NCI-H524 treated with DMSO at 0.1 percent for 48 hours (cell line): Measurements from ENCODE around the gene C17orf100.

Experiments
- DNase-seq: peaks from one replicate; lab custom pipeline; 2025; lab: John Stamatoyannopoulos, UW

Gene C17orf100

DNA sequence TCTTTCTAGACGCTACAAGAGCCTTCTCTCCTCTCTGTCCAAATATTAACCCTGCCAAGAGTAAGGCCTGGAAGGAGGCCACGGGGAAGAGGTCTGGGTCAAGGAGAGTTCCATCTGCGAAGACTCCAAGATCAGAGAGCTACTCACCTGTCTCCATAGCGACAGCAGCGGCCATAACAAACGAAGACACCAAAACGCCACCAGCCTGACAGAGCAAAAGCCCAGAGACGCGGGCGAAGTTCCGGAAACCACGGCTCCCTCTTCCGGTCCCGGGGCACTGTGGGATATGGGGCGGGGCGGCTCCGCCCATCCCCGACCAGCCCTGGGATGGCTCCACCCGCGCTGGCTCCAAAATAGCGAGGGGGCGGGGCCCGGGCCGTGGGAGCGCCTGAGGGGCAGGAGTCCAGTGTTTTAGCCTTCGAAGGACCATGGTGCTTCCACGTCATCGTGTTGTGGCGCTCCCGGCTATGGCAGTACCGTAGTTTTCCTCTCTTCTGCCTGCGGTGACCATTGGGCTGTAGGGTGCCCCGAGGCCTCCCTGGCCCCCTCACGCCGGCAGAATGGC, at the start of gene C17orf100, which contains the start of gene MED31:
Gene C17orf100 (plus strand): TSS at position 409 of the 565 bp plus-strand sequence. CDS start 152 bp downstream, at position 561.
Gene MED31 (minus strand): TSS at position 252 of the 565 bp plus-strand sequence. CDS start 77 bp downstream, at position 175.
- peak; percentile 72 for DNase-seq

DNA sequence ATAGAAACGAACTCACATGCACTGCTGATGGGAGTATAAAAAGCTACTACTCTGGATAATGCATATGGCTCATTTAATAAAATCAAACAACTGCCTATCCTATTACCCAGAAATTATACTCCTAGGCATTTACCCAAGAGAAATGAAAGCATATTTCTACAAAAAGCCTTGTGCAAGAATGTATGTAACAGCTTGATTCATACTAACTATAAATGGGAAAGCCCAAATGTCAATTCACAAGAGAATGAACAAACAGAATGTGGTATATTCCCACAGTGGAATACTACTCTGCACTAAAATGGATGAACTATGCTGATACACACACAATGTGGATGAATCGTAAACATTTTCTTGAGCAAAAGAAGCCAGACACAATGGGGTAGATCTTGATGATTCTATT, 49.4 kb upstream of the C17orf100 start:
- DNase-seq: no peak

DNA sequence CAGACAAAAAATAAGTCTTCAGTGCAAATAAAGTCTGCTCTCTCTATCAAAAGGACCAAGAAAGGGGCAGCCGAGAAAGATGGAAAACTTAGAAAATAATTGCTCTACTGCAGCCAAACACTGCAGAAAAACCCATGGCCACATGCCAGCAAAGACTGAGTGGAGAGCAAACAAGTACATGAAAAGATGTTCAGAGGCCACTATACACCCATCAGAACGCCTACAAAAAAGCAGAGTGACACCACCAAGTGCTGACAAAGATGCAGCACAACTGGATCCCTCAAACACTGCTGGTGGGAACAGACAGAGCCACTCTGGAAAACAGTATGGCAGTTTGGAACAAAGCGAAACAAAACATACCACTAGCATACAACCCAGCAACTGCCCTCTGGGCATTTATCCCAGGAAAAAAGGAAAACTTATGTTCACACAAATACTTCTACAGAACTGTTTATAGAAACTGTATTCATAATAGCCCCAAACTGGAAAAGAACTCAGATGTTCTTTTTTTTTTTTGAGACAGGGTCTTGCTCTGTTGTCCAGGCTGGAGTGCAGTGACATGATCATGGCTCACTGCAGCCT, 47.7 kb upstream of the C17orf100 start:
- DNase-seq: no peak

DNA sequence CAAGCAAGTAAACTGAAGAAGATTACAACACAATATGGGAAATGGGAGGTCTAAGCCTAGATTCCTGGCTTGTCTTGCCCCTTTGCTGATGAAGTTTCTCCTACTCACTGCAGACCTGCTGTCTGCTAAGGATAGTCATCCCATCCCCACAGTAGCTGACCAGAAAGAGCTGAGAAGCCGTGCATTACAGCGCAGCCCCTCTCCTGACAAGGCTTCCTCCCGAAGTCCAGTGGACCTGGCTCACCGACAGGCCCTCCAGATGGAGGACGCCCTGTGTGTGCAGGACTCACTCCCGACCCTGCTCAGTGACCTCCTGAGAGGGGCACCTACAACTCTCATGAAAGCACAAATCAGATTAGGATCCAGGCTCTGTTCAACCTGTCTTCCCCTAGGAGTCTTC, 46.4 kb upstream of the C17orf100 start:
- DNase-seq: no peak

DNA sequence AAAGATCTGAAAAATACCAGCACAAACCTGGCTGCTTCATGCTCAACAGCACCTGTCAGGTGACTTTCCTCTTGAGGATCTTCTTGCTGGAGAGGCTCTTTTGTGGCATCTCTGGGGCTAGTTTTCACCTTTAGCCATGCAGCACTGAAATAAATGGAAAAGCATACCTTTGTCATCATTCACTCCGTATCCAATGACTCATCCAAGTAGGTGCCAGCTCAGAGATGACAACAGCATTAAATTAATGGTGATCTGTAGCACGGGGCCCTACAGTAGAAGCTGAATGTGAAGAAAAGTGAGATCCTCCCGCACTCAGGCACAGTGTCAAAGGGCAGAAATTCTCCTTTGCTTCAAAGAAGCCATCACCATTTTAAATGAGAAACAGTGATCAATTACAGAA, 43.2 kb upstream of the C17orf100 start:
- no peak for DNase-seq

DNA sequence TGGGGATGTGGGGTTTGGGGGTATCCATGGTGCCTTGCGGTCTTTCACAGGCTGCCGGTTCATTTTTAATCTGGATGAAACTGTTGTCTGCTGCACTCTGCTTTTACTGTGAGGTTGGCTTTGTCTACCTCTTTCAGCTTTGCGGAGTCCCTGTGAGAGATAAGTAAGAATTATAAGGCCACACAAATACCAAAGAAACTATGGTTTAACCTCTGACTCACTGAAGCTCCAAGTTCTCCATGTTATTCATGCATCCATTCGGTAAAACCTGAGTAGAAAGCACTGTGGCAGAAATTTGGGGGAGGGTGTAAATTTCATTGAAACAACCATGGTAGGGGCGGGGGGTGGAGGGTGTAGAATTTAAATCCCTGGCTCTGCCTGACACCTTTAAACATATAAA, 41.6 kb upstream of the C17orf100 start:
- no peak for DNase-seq

DNA sequence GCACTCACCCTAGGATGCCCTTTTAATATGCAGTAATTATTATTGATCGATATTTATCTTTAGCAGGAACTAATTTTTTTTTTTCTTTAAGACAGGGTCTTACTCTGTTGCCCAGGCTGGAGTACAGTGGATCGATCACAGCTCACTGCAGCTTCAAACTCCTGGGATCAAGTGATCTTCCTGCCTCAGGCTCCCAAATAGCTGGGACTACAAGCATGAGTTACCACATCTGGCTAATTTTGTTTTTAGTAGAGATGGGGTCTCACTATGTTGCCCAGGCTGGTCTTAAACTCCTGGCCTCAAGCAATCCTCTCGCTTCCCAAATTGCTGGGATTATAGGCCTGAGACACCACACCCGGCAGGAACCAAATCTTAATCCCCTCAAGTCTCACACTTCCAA, 40.3 kb upstream of the C17orf100 start:
- DNase-seq: no peak

DNA sequence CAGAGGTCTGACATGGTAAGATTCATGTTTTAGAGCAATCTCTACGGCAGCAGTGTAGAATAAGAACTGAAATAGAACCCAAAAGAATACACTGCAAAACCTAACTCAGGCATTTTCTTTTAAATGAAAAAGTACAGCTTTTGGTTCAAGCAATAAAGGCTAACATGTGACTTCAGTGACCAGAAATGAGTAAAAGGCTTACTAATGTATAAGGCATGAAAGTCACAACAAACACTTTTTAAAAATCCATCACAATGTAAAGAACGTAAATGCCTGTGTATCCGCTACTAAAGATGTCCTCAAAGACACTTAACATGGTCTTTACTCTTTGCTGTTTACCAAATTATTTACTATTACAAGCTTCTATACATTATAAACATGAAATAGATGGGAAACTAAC, 27.6 kb upstream of the C17orf100 start:
- DNase-seq: no peak

DNA sequence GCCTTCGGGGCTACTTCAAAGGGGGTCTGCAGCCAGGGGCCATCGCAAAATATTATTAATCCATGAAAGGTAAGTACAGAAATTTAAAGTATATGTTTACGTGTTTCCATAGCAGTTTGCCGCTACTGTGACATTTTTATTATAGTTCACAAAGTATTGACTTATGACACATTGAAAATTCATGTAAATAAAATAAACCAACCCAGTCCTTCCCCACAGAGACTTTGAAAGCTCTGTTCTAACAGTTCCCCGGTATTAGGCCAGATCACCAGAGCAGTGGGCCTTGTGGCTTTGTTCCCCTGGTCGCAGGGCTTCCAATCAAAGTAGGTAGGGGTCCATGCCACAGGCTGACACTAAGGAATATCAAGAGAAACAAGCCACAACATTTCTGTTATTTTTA, 24.9 kb upstream of the C17orf100 start:
- no peak for DNase-seq

DNA sequence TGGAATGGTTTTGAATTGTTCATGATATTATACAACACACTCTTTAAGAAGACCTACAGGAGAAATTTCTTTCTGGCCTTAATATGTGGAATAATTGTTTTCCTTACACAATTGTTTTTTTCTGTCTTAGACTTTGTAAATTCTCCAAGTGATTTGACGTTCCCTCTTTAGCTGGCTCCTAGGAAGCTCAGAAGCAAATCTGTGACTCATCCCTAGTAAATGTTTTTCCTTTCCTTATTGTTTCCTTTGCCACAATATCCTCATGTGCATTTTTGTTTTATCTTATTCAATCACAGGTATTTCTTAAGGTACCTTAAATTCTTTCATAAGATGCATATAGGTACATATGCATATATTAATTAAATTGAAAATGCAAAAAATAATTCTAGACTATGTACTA, 24.5 kb upstream of the C17orf100 start:
- no peak for DNase-seq

DNA sequence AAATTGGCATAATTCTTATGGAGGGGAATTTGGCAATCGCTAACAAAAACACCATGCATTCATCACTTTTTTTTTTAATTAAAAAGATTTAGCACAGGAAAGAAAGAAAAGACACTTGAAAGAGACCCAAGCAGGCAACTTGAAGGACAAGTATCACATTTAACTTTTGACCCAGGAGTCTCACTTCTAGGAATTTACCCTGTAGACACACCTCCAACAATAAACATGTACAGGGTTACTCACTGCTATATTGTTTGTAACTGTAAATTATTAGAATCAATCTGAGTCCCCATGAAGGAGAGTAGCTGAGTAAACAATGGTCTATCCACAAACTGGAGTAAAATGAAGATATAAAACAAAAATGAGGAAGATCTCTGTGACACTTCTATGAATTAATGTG, 21.2 kb upstream of the C17orf100 start:
- no peak for DNase-seq

DNA sequence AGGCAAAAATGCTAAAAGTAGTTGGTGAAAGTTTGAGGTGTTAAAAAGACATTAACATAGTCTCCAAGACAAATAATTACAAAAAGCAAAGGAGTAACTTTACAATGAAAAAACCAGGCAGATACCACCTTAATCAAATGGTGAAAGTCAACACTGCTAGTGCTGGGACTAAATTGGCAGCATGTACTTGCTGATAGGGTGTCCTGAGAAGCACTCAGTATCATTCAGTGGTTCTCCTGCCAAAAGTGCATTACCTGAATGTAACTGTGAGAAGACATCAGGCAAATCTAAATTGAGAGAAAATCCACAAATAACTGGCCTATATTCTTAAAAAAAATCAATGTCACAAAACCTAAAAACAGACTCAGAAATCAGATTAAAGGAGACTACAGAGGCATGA, 19.0 kb upstream of the C17orf100 start:
- DNase-seq: no peak

DNA sequence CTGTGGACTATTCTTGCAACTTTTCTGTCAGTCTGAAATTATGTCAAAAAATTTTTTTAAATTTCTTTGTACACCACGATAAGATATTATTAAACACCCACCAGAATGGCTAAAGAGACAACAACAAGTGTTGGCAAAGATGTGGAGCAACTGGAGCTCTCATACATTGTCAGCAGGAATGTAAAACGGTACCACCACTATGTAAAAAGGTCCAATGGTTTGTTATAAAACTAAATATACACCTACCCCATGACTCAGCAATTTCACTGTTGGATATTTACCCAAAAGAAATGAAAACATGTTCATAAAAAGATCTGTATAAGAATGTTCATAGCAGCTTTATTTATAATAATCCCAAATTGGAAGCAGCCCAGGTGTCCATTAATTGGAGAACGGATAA, 18.3 kb upstream of the C17orf100 start:
- no peak for DNase-seq

DNA sequence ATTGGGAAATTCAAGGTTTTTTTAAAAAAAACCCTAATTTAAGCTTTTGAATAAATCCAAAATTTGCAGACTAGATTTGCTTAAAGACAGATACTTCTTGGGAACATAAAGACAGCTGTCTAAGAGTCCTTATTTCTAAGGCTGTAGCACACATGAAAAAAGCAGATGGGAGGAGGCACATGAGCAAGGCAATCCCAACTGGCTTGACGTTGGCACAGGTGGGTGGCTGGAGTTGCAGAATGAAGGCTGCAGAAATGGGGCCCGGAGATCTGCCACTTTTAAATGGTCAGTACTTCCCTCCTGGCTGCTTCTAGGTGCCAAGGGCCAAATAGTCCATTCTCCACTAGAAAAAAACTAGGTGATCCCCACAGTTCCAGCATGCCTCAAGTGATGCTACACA, 15.5 kb upstream of the C17orf100 start:
- no peak for DNase-seq

DNA sequence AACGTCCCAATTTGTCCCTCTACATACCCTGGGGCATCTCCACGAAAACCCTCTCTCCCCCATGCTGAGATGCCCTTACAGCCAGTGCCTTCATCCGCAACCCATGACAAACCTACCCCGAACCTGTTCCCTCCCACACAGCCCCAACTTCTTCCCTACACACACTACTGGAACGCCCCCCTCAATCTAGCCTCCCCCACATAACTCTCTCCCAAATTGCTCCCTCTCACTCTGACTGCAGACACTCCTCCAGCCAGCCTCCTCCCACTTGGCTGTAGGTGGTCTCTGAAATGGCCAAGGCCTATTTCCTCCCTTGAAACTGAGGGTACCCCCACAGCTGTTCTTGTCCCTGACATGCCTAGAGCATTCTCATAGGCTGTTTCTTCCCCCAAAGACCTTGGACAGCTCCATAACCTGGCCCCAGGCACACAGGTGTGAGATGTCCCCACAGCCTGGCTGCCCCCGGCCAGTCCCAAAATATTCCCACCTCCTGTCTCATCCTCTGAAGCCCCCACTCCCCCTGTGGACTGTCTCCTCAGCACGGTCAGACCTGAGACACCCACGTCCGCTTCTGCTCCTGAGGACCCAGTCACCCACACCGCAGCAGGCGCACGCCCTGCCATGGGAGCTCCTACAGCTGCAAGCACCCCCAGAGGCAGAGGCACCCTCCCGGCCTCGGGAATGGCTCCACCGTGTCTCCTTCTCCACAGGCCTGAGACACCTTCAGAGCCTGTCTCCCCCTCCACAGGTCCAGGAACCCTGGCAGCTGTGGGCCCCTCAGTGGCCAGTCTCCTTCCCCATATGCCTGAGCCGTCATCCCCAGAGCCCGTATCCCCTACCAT, 14.7 kb upstream of the C17orf100 start:
- no peak for DNase-seq

DNA sequence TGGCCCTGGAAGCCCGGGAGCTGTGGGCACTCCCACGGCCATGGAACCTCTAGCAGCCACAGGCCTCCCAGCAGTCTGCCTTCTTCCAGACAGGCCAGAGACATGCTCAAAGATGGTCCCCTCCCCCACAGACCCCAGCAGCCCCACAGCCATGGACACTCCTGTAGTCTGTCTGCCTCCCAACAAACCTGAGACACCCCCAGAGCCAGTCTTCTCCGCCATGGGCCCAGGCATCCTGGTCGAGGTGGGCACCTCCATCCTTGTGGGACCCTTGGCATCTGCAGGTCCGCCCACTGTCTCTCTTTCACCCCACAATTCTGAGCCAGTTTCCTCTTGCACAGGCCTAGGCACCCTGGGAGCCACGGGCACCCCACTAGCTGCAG, 14.1 kb upstream of the C17orf100 start:
- no peak for DNase-seq

DNA sequence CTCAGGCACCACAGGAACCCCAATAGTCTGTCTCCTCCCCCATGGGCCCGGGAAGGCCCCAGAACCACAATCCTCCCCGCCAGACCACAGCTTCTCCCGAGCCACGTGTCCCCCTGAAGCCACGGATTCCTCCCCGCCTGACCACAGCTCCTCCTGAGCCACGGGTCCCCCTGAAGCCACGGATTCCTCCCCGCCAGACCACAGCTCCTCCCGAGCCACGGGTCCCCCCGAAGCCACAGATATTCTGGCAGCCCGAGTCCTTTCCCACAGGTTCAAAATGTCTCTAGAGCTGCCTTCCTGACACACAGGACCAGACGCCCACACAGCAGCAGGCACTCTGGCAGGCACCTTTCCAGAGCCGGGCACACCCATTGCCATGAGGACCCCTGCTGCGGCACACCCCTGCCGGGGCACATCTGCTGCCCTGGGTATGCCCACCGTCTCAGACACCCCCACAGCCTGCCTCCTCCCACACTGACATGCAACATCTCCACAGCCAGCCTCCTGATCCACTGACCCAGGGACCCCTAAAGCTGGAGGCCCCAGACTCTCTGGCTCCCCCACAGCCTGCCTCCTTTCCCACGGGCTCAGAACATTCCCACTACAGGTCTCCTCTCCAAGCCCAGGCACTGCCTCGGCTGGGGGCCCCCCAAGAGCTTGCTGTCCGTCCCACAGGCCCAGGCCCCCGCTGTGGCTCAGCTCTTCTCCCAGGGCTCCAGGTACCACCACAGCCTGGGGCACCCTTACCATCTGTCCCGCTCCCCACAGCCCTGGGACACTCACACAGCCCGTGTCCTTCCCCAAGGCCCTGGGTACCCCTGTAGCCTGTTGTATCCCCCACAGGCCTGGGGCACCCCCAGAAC, 13.3 kb upstream of the C17orf100 start:
- DNase-seq: no peak

DNA sequence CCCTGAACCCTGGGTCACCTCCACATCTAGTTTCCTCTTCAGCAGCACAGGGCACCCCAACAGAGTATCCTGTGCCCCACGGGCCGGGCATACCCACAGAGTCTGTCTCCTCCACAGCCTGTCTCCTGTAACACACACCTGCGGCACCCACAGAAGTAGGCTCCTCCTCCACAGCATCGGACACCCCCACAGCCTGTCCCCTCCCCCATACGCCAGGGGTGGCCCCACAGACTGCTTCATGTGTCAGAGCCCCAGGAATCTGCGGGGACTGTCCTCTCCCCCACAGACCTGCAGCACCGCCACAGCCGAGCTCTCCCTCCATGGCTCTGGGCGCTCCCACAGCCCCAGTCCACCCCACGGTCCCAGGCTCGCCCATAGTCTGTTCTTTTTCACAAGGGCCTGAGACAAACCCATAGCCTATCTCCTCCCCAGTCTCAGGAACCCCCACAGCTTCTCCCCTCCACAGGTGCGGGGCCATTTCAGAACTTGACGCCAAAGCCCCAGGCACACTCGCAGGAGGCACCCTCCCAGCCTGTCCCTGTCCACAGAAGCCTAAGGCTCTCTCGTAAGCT, 12.5 kb upstream of the C17orf100 start:
- DNase-seq: no peak

DNA sequence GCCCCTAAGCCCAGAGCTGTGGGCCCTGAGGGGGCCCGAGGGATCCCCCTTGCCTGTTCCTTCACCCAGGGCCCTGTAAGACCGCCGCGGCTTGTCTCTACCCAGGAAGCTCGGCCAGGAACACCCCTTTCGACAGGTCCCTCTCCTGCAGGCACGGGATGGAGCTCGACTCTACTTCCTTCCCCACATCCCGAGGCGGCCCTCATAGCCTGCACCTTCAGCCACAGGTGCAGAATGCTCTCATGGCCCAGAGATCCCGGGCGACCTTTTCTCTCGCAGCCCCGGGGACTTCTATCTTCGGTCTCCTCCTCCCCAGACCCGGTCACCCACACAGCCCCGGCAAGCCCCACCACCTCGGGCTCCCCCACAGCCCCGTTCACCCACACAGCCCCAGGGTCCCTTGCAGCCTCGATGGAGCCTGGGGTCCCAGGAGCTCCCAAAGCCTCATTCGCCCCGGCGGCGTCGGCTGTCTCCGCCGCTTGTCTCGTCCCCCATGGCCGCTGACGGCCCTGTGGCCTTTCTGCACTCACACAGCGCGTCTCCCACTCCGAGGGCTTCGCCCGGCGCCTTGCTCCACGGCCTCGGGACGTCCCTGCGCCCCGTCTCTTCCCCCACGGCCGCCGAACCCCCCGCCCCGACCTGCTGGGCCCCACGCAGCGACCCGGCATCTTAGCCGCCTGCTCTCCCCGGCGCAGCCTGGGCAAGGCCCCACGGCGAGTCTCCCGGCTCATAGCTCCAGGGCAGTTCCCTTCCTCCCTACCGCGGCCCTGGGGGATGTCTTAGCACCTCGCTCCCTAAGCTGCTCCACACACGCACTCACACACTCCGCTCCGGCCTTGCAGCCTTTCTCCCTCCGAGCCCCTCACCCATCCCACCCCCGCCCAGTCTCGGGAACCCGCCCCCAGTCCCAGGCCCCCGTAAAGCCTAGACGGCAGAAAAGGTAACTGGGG, 11.7 kb upstream of the C17orf100 start:
- no peak for DNase-seq

DNA sequence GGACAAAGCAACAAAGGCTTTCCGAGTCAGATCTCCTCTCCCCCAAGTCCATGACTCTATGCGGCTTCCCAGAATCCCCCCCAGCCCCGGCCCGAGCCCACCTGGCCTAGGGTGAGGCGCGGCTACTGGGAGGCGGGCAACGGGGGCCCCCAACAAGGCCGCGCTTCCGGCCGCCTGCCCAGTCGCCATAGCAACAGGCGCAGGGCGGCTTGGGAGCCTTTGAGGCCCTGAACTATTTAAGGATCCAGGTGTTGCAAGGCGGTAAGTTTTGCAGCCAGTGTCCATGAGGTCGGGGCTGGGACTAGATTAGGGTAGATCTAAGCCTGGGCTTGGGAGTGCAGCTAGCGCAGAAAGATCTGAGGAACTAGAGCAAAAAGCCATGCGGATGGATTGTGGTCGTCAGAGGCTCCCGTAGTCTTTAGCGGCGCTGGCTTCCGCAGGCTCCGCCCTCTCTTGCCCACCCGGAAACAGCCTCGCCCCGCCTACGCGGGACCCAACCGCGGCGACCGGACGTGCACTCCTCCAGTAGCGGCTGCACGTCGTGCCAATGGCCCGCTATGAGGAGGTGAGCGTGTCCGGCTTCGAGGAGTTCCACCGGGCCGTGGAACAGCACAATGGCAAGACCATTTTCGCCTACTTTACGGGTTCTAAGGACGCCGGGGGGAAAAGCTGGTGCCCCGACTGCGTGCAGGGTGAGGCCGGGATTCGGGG, 10.9 kb upstream of the C17orf100 start, which contains the start of the genes KIAA0753 and TXNDC17:
Gene KIAA0753 (minus strand): TSS at position 176 of the 711 bp plus-strand sequence. CDS start 5,608 bp downstream, outside the sequence.
Gene TXNDC17 (plus strand): TSS at position 525 of the 711 bp plus-strand sequence. CDS start 23 bp downstream, at position 548.
- DNase-seq: peak; percentile 67
